Limb (tissue), 2 donors: ENCODE data around the gene GNMT.

ENCODE experiments used
- DNase-seq, 2 donors: peaks; one replicate each; pipeline ENCODE4 v3.0.0-alpha.2; 2016; ENCODE audit errors: extremely low spot score in 2 of 2

GNMT gene

DNA sequence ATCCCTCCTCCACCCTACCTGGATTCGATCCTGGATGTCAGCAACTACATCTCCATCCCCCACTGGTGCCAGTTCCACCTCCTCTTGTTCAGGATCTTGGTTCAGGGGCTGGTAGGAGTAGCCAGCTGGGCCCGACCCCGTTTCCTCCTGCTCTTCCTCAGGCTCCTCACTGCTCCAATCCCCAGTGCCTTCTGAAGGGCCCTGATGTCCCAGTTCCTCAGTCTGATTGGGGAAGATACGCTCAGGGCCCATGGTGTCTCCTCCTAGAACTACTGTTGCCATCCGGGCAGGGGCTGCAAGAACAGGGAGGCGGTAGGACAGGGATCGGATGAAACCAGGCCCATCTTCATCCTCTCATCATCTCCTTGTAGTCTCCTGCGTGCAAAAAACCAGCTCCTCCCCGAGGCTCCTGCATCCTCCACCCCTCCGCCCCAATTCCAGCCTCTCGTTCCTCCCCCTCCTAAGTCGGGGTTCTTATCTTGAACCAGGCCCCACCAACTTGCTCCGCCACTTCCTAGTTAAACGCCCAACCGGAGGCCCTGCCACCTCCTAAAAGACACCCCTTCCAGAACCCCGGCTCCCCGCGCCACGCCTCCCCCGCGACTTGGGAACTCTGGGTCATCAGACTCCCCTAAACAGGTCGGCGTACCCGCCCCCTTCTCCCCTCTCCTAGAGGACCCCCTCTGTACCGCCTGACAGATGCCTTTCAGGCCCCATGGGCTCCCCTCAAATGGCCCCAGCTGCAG is 52.7 kb downstream of the GNMT start:
- DNase-seq = no peak
